ENCODE results near the gene FDX2.

- TF ChIP-seq, protein P1, sequence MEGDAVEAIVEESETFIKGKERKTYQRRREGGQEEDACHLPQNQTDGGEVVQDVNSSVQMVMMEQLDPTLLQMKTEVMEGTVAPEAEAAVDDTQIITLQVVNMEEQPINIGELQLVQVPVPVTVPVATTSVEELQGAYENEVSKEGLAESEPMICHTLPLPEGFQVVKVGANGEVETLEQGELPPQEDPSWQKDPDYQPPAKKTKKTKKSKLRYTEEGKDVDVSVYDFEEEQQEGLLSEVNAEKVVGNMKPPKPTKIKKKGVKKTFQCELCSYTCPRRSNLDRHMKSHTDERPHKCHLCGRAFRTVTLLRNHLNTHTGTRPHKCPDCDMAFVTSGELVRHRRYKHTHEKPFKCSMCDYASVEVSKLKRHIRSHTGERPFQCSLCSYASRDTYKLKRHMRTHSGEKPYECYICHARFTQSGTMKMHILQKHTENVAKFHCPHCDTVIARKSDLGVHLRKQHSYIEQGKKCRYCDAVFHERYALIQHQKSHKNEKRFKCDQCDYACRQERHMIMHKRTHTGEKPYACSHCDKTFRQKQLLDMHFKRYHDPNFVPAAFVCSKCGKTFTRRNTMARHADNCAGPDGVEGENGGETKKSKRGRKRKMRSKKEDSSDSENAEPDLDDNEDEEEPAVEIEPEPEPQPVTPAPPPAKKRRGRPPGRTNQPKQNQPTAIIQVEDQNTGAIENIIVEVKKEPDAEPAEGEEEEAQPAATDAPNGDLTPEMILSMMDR (IDR thresholded peaks at IDR 0.05) = no peak
- peak in 1 of 4 donors; percentile 12 for TF ChIP-seq POLR2A (IDR thresholded peaks at IDR 0.05)
Measured at GRCh38 chr19:10339380-10339960, 23.7 kb upstream of the FDX2 start, which contains the start of gene ICAM3.
